ENCODE results near the gene ORC5.
"Not testable (repeated sequence)": the region's sequence is repeated elsewhere in the genome, so short reads cannot be mapped to it uniquely, and the experiment has no call there.

The ORC5 gene

DNA sequence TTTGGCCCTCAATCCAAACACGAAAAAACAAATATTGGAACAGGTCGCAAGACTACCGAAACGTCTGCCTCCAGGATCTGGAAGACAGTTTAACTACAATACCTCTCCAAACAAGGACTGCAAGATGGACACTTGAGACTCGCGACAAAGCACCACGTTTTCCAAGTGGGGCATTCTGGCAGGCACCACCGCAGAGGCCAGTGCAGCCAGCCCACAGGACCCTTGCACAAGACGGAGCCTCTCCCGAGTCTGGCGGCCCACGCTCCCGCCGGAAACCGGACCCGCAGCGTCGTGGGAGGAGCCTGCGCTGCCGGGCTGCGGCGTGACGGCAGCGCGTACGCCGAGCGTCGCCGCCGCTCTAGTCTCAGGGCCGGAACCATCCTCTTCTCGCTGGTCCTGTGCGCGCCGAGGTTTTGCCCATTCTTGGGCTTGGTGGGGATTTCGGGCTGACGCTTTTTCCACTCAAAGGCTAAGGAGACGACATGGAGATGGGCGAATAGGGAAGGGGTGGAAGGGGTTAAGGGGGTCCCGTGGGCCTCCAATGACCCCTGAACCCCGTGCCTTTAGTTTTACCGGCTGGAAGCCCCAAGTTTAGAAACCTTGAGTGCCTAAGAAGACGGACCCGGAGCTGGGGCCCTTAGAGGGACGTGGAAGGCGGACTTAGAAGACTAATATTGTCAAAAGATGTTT lies at the start of gene ORC5:
TSS of gene ORC5 (minus strand) at position 283 of the 690 bp plus-strand sequence. CDS start at position 174, 109 bp downstream.
- DNase-seq (ENCODE audit: low spot score): peak; percentile 92

DNA sequence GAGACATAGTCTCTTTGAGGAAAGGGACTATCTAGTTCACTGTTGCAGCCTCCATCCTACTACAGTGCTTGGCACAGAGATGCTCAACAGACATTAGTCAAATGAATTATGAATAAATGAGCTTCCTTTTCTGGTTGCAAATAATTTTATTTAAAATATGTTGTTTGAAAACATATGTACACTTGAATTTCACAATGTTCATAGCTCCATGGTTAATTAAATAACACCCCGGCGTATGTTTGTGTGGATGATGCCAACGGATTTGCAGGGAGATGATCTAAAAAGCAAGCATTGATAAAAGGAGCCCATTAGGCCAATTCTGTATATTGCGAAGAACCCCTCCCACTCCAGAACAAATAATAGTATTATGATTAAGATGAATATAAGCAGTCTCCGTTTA lies 47.8 kb upstream of the ORC5 start:
- no peak for DNase-seq (ENCODE audit: low spot score)

DNA sequence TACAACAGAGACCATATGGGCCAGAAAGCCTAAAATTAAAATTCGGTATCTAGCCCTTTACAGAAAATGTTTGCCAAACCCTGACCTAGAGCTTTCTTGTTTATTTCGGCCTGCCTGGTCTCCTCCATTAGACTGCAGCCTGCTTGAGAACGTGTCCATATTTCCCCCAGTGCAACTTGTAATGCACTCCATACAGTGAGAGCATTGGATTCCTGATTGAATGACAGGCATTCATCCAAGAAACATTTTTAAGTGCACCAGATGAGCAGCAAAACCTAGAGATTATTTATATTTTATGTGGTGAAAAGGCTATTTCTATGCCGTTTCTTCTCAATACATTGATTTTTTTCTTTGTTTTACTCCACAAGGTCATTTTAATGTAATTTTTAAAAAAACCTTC lies 47.4 kb upstream of the ORC5 start:
- DNase-seq (ENCODE audit: low spot score): no peak

GRCh38 chr7:104254696-104255095 lies 46.9 kb upstream of the ORC5 start:
- DNase-seq (ENCODE audit: low spot score): no peak

- no peak for DNase-seq (ENCODE audit: low spot score)
These were observed 44.8 kb upstream of the ORC5 start for GRCh38 chr7:104252409-104253134.

- DNase-seq (ENCODE audit: low spot score): no peak
These were observed 34.8 kb upstream of the ORC5 start for GRCh38 chr7:104242638-104243037.

DNA sequence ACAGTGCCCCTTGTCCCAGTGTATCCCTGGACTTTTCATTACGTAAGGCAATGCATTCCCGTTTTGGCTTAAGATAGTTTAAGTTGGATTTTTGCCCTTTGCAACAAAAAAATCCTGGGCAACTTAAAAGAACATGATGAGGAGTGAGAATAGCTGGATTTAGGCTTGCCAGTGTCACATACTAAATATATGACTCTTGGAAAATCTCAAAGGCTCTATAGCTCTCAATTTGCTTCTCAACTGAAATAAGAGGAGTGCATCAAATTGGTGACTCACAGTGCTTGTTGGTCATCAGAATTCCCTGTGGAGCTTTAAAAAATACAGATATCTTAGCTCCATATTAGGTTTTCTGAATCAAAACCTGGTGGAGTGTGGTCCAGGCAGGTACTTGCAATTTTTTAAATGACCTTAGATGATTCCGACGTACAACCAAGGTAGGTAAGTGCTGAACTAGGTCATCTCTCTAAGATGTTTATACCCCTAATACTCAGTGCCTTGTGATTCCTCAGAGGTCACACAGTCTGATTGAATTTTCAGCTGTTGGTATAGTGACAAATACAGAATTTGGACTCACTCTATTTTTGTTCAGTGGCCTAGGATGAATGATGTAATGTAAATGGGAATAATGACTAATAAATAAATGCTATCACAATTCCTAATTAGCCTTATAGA lies 33.9 kb upstream of the ORC5 start:
- DNase-seq (ENCODE audit: low spot score): no peak

- no peak for DNase-seq (ENCODE audit: low spot score)
These were observed 33.3 kb upstream of the ORC5 start for GRCh38 chr7:104241135-104241534.

DNA sequence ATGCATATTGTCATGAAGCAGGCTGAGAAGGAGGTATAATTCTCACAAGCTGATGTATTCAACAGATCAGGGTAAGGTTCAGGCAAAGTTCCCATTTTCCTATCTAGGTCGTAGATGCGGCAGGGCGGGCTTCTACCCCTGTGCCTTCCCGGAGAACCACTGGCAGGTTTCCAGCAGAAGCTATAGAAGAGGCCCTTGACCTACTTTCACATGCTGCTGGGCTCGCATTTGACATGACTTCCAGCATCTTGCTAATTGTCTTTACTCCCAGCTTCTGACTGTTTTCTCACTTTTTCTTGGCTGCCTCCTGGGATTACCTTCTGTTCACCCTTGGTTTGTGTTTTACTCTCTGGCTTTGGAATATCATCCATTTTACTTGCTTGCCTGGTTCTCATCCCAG lies 32.6 kb upstream of the ORC5 start:
- DNase-seq (ENCODE audit: low spot score): no peak

DNA sequence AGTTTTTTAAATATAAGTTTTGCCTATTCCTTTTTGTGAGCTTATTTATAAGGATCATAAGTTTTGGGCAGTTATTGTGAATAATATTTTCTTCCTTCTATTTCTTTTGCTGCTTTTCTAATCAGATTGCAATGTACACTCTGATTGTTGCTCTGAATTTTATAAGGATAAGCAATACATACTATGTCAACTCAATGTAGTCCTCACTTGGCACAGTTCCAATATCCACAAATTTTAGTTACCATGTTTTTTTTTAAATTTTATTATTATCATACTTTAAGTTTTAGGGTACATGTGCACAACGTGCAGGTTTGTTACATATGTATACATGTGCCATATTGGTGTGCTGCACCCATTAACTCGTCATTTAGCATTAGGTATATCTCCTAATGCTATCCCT lies 27.2 kb upstream of the ORC5 start:
- DNase-seq (ENCODE audit: low spot score): not testable (repeated sequence)

DNA sequence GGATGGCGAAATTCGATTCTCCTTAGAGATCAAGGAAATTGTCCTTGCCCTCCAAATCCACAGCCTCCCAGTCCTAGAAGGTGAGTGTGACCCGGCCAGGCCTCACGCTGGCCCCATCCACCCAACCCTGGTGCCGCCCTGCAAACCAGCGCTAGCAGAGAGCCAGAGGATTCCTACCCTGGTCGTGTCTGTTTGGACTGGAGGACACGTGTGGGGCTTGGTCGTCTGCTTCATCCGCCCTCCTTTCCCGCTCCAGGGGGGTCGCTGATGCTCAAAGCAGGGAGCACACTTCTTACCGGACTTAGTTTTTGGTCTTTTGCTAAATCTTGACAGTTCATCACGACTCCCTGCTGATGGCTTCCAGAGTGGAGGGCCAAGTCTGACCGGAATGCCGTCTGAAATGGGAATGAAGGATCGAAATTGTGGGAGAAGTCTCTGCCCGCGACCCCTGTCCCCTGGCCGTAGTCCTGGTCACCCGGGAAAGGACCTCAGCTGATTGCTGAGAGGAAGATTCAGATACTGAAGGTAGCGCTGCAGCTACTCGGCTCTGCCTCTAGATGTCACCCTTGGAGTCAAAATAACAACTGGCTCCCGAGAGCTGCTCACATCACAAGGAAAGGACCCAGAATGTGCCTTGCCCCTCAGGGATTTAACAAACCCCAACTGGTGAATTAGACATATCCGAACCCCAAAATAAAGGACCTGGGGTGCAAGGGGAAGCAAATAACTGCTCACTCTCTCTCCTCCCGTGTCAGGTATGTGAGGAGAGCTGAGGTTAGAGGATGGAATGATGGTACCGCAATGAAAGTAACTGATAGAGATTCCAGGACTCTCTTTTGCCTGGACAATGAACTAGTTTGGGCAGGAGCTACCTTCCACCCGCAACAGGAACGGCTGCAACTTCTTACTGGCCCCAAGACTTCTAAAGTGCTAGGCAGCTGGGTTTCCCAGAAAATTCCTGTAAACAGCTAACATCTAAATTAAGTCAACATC lies 23.5 kb upstream of the ORC5 start:
- peak; percentile 66 for DNase-seq (ENCODE audit: low spot score)

DNA sequence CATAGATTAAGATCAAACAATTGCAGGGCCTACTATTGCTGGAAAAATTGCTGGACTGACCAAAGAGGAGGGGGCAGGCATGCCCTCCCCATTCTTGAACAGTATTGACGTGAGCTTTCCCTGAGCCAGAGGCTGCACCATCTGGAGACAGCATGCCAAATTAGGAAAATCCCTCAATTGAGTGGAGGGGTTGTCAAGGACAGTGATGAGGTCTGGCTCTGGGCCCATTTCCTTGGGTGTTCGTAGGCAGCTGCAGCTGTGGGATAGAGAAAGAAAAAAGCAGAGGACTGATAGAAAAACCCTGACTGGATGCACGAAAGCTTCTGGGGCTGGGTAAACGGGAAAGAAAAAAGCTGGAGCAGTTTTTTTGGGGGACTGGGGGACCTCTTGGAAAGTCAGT lies 22.8 kb upstream of the ORC5 start:
- no peak for DNase-seq (ENCODE audit: low spot score)

DNA sequence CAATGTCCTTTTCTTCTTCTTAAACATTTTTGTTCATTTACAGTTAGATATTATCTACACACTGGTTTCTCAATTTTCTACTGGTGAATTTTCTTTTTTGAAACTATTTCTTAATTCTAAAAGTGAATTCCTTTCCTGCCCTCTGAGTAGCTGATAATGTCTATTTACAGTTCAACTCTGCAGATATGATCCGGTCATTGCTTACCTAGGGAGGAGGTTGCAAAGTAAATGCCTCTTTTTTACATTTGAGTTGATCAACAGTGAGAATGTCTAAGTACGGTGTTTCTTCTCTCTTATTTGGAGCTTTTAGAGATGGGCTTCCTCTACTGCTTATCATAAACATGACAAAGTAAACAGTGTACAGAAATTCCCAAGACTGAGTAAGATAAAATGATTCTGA lies 20.6 kb upstream of the ORC5 start:
- DNase-seq (ENCODE audit: low spot score): no peak

DNA sequence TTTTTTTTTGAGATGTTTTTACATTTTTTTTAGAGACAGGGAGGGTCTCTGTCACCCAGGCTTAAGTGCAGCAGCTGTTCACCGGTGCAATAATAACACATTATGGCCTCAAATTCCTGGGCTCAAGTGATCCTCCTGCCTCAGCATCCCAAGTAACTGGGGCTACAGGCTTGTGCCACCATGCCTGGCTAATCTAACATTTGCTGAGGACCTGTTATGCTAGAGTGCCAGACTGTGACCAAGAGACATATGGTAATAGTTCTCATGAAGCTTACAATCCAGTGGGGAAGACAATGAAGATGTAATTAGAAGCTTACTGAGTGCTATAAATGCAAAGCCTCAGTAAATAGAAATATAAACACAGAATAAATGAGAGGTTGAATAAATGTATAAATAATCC lies 17.6 kb upstream of the ORC5 start:
- no peak for DNase-seq (ENCODE audit: low spot score)

DNA sequence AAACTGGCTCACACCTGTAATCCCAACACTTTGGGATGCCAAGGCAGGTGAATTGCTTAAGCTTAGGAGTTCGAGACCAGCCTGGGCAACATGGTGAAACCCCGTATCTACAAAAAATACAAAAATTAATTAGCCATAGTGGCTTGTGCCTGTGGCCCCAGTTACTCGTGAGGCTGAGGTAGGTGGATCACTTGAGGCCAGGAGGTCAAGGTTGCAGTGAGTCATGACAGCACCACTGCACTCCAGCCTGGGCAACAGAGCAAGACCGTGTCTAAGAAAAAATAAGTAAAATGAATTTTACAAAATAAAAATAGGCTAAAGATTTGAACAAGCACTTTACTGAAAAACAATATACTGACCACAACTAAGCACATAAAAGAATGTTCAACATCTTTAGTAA lies 9.8 kb upstream of the ORC5 start:
- DNase-seq (ENCODE audit: low spot score): no peak

DNA sequence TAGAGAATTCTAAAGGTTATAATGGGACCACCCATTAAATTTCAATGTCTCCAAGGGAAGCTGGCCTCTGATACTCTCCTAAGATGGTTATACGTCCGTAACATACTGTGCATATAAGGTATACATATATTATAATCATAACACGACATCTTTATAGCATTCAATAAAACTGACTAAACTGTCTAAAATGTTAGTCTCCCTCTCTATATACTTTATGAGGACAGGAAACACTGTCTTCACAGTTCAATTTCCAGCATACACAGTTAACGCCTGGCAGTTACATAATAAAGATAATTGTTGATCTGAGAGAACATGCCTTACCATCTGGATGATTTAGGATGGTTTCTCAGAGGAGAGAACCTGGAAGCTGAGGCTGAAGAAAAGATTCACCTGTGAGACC lies 1.2 kb upstream of the ORC5 start:
- DNase-seq (ENCODE audit: low spot score): no peak

DNA sequence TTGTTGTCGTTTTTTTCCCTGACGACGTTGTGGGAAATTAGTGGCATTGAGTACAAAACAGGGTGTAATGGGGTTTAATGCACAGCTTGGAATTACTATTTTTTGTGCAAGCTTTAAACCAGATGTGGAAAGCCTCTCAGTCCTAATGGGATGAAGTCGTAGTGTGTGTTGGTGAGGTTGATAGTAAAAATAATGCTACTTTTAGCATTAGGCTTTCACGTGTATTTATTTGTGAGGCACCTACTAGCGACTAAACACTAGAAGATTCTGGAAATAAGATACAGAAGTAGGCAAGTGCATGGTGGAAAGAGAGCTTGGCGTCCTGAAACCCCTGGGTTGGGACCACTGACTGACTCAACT lies 588 bp upstream of the ORC5 start:
- DNase-seq (ENCODE audit: low spot score): no peak

- DNase-seq (ENCODE audit: low spot score): peak; percentile 8
These were observed 474 bp downstream of the ORC5 start for GRCh38 chr7:104207348-104207730.

DNA sequence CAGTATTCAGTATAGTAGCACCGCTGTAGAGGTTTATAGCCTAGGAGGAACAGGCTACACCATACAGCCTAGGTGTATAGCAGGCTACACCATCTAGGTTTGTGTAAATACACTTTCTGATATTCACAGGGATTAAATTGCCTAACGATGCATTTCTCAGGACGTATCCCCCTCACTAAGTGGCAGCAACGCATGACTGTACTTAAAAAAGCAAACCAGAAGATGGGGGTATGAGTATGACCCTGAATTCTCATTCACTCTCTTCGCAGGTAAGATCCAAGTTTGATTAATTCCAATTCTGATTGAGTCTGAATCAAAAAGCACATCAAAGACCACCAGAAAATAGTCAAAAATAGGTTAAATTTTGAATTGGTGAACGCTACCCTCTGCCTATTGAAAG lies 972 bp downstream of the ORC5 start:
- no peak for DNase-seq (ENCODE audit: low spot score)

GRCh38 chr7:104198673-104199278 lies 9.0 kb downstream of the ORC5 start:
- DNase-seq (ENCODE audit: low spot score): no peak

- DNase-seq (ENCODE audit: low spot score): no peak
These were observed 11.7 kb downstream of the ORC5 start for GRCh38 chr7:104196161-104196560.

GRCh38 chr7:104192434-104192833 lies 15.4 kb downstream of the ORC5 start:
- no peak for DNase-seq (ENCODE audit: low spot score)
